ENCODE data around the gene MCTP1. TPM values are rescaled to one million over a fixed set of nuclear protein-coding genes. Genes with fewer than 3 reads are reported as not detected.

MCTP1 gene
- total RNA-seq, result 1 to 10 TPM in 1 of 2 donors, under 1 TPM in 1; 0.28 to 1.2 TPM

DNA sequence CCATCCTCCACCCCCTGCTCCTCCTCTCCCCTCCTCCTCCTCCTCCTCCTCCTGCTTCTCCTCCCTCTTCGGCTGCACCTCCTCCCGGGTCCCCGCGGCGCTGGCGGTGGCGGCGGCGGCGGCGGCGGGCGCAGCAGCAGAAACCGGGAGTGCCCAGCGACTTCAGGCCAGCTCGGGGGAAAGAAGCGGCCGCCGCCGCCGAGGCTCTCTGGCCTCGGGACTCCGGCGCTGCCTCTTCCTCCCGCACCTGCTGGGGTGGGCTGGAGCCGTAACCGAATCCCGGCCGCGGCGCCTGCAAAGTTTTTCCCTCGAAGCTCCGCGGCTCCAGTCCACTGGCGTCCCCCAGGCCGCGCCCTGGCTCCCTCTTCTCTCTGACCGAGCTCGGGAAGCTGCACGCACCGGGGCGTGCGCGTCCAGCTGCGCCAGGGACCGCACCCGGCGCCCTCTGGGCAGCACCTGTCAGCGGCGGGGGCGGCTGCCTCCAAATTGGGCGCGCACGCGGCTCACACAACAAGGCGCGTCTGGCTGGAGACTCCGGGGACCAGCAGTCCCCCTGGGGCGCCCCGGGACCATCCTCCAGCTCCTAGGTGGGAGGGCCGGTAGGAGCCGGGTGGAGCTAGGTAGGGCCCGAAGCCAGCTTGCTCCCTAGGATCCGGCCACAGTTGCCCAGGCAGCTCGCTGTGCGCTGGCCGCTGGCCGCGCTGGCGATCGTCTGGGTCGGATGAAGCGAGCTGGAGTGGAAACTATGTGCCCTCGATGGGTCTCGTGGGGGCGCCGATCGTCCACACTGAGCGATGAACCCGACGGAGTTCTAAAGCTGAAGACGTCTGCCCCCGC lies at the start of gene MCTP1:
Gene MCTP1 (minus strand): TSS at position 523 of the 837 bp plus-strand sequence.
- ATAC-seq (replicated peaks in 1 of 2) (peak; percentile 36 to 40), DNase-seq (peak; percentile 13 to 14)
- Mint-ChIP-seq H3K27me3 (ENCODE audit: low read depth) (peaks cover 67% of the 10 kb centered on the region), H3K36me3 (ENCODE audit: insufficient read depth in 2 of 2) (peaks cover 0 to 1% of the 10 kb centered on the region in 2 donors), H3K4me3 (peak within 1 kb of the TSS; percentile 78 to 79), H3K4me1 (ENCODE audit: low read depth) (peaks cover 12% of the 10 kb centered on the region), H3K9me3 (no peaks in the 10 kb centered on the region), H3K27ac (no peak within 1 kb of the TSS)

DNA sequence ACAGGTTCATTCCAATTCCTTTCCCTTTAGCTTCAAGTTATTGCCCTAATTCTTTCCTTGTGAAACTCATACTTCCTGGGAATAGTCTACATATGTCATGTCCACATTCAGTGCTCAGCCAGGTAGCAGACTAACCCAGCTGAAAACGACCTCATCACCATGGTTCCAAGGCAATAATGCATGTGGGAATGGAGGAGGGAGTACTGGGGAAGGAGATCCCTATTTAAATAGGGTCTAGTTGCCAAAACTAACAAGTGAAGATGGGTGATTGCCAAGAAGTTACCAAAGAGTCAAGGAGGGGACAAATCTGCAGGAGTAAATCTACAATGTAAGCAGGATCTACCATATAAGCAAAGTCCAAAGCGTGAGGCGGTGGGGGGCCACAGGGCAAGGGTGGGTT lies 47.3 kb upstream of the MCTP1 start:
- Mint-ChIP-seq H3K9me3 (peaks cover 2 to 3% of the 10 kb centered on the region in 2 donors), H3K27me3 (ENCODE audit: low read depth) (no peaks in the 10 kb centered on the region), H3K36me3 (ENCODE audit: insufficient read depth in 2 of 2) (no peaks in the 10 kb centered on the region), H3K4me1 (ENCODE audit: low read depth) (no peaks in the 10 kb centered on the region), H3K4me3 (no peak overlapping the region), H3K27ac (no peak overlapping the region)
- no peak for DNase-seq
- no peak for ATAC-seq (replicated peaks in 1 of 2)

DNA sequence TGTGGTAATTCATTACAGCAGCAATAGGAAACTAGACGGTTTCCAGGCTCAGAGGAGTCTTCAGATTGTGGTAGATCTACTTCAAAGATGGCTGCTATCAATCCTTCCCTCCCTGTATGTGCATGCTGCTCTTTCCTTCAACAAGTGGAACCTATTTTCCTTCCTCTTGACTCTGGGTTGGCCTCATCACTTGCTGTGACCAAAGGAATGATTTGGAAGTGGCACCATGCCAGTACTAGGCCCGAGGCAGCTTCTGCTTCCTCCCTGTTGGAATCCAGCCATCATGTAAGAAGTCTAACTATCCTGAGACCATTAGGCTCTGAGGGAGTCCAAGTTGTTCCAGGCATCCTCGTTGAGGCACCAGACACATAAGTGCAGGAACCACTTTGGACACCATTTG lies 46.5 kb upstream of the MCTP1 start:
- no peak overlapping the region for H3K27ac Mint-ChIP-seq
- ATAC-seq (replicated peaks in 1 of 2) (no peak), DNase-seq (no peak)
- no peaks in the 10 kb centered on the region for H3K27me3 Mint-ChIP-seq (ENCODE audit: low read depth)
- H3K9me3 Mint-ChIP-seq, result peaks cover 2 to 3% of the 10 kb centered on the region in 2 donors
- H3K4me1 Mint-ChIP-seq (ENCODE audit: low read depth), result no peaks in the 10 kb centered on the region
- H3K4me3 Mint-ChIP-seq, result no peak overlapping the region
- H3K36me3 Mint-ChIP-seq (ENCODE audit: insufficient read depth in 2 of 2), result no peaks in the 10 kb centered on the region

DNA sequence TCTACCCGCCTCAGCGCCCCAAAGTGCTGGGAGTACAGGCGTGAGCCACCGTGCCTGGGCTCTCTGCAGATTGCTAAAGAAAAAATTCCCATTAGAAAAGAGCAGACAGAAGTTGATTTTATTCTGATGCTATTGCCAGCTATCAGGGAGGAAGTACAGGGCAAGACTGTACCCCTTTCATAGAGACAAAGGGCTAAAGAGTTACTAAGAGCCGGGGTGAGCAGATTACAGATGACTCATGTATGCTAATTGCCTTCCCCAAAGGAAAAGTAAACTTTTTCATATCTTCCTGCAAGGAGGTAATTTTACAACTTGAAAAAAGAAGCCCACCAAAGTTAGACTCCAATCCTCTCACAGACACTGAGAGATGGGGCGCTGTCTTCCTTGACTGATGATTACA lies 42.3 kb upstream of the MCTP1 start:
- no peaks in the 10 kb centered on the region for H3K36me3 Mint-ChIP-seq (ENCODE audit: insufficient read depth in 2 of 2)
- H3K27ac Mint-ChIP-seq, result no peak overlapping the region
- peaks cover 2 to 3% of the 10 kb centered on the region in 2 donors for H3K9me3 Mint-ChIP-seq
- no peaks in the 10 kb centered on the region for H3K4me1 Mint-ChIP-seq (ENCODE audit: low read depth)
- no peak for ATAC-seq (replicated peaks in 1 of 2)
- no peak overlapping the region for H3K4me3 Mint-ChIP-seq
- no peak for DNase-seq
- no peaks in the 10 kb centered on the region for H3K27me3 Mint-ChIP-seq (ENCODE audit: low read depth)

DNA sequence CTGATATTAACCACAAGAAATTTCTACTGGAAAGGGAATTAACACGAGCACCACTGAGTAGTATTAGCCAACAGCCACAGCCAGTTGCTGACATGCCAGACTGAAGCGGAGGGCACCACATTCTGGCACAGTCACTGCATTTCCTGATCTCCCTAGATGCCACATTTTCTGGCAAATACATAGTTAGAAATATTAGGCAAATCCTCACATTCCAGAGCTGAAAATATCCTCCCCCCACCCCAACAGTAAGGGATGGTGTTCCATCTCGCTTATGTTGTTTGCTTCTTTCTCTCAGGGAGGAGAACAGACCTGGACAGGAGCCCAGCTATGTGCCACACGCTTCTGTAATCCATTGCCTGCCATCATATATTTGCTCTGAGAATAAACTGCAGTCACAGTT lies 32.8 kb upstream of the MCTP1 start:
- Mint-ChIP-seq H3K36me3 (ENCODE audit: insufficient read depth in 2 of 2) (peaks cover 0 to 2% of the 10 kb centered on the region in 2 donors), H3K27me3 (ENCODE audit: low read depth) (peaks cover 7% of the 10 kb centered on the region), H3K9me3 (peaks cover 1 to 2% of the 10 kb centered on the region in 2 donors), H3K4me1 (ENCODE audit: low read depth) (no peaks in the 10 kb centered on the region), H3K27ac (no peak overlapping the region), H3K4me3 (no peak overlapping the region)
- DNase-seq, result no peak
- no peak for ATAC-seq (replicated peaks in 1 of 2)

DNA sequence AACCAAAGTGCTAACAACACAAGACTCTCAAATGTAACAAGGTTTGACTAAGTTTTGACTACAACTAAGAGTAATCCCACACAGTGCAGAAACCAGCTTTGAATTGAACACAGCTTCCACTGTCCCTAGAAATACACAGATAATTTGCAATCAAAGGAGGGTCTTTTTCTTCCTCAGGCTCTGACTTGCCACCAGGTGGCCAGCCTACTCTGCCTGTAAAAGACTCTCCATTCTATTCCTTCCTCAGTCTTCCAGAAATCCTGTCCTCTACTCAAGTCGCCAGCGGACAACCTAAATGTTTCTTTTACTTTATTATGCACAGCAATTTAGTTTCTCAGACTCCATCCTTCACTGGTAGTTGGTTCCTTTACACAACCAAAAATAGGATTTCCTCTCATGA lies 32.2 kb upstream of the MCTP1 start:
- H3K36me3 Mint-ChIP-seq (ENCODE audit: insufficient read depth in 2 of 2), result peaks cover 0 to 2% of the 10 kb centered on the region in 2 donors
- no peak overlapping the region for H3K4me3 Mint-ChIP-seq
- no peak overlapping the region for H3K27ac Mint-ChIP-seq
- H3K9me3 Mint-ChIP-seq, result peaks cover 1 to 2% of the 10 kb centered on the region in 2 donors
- H3K4me1 Mint-ChIP-seq (ENCODE audit: low read depth), result no peaks in the 10 kb centered on the region
- ATAC-seq (replicated peaks in 1 of 2) (no peak), DNase-seq (no peak)
- peaks cover 7% of the 10 kb centered on the region for H3K27me3 Mint-ChIP-seq (ENCODE audit: low read depth)

DNA sequence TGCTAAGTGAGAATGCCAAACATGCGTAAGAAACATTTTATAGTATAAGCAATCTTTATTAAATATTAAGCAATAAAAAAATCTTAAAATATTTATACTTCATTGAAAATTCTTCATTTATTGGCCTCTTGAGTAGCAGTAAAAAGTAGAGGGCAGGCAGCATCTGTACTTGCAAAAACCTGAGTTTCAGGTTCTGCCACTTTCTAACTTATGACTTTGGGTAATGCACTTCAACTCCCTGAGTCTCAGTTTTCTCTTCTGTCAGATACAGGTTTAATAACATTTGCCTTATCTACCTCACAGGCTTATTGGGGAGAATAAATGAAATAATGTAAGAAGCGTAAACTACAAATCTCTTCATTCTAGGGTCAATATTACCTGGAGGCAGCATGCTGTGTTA lies 19.8 kb upstream of the MCTP1 start:
- H3K27ac Mint-ChIP-seq, result no peak overlapping the region
- DNase-seq (no peak), ATAC-seq (replicated peaks in 1 of 2) (no peak)
- no peaks in the 10 kb centered on the region for H3K4me1 Mint-ChIP-seq (ENCODE audit: low read depth)
- no peak overlapping the region for H3K4me3 Mint-ChIP-seq
- no peaks in the 10 kb centered on the region for H3K9me3 Mint-ChIP-seq
- H3K36me3 Mint-ChIP-seq (ENCODE audit: insufficient read depth in 2 of 2), result no peaks in the 10 kb centered on the region
- H3K27me3 Mint-ChIP-seq (ENCODE audit: low read depth), result peaks cover 9% of the 10 kb centered on the region

DNA sequence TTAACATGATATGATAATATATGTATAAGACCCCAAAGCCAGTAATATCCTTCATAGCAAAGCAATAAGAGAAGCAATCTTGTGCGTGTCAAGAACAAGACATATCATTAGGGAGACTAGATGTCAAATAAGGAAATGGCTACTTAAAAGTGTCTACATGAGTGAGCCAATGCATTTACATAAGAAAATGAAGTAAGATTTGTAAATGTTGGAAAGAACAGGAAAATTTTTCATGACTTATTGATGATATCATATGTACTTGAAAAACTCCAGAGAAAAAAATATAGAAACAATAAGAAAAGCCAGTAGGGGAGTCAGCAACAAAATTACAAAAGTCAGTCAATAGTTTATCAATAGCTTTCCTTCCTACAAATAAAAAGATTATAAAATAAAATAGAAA lies 13.8 kb upstream of the MCTP1 start:
- Mint-ChIP-seq H3K4me1 (ENCODE audit: low read depth) (no peaks in the 10 kb centered on the region), H3K27me3 (ENCODE audit: low read depth) (peaks cover 15% of the 10 kb centered on the region), H3K36me3 (ENCODE audit: insufficient read depth in 2 of 2) (no peaks in the 10 kb centered on the region), H3K4me3 (no peak overlapping the region), H3K9me3 (no peaks in the 10 kb centered on the region), H3K27ac (no peak overlapping the region)
- DNase-seq (no peak), ATAC-seq (replicated peaks in 1 of 2) (no peak)

DNA sequence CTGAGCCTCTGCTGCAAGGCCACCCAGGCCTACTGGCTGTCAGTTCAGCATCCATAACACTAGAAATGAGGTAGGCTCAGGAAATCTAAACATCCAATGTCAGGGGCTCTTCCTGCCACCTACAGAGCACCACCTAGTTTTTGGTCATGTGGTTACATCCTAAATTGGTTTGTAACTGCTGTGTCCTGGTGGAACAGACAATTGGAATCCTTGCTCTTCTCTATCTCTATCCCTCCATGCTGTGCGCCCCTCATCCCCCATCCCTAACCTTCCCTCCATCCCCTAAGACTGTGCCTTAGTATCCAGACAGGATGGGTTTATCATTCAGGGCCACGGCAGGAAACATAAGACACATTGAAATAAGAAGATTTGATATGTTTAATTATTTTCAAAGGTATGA lies 11.4 kb upstream of the MCTP1 start:
- Mint-ChIP-seq H3K27ac (no peak overlapping the region), H3K27me3 (ENCODE audit: low read depth) (peaks cover 24% of the 10 kb centered on the region), H3K4me1 (ENCODE audit: low read depth) (no peaks in the 10 kb centered on the region), H3K4me3 (no peak overlapping the region), H3K9me3 (no peaks in the 10 kb centered on the region), H3K36me3 (ENCODE audit: insufficient read depth in 2 of 2) (no peaks in the 10 kb centered on the region)
- ATAC-seq (replicated peaks in 1 of 2), result no peak
- DNase-seq, result no peak

DNA sequence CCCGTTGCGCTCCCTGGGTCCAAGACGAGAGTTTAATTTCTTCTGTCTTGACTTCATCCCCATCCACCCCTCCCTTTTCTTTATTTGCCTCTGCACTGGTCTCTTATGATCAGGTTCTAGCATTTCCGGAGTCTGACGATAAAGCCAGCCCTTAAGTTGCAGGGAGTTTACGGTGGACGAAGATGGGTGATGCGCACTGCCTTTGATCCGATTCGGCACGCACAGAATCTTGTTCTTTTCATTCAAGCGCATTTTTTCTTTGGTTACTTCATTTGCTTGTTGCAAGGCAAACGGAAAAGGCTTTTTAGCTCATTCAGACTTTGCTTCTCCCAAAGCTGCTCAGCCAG lies 488 bp upstream of the MCTP1 start:
- H3K27me3 Mint-ChIP-seq (ENCODE audit: low read depth), result peaks cover 67% of the 10 kb centered on the region
- peaks cover 0 to 1% of the 10 kb centered on the region in 2 donors for H3K36me3 Mint-ChIP-seq (ENCODE audit: insufficient read depth in 2 of 2)
- H3K4me1 Mint-ChIP-seq (ENCODE audit: low read depth), result peaks cover 12% of the 10 kb centered on the region
- peak overlapping the region; percentile 78 to 79 for H3K4me3 Mint-ChIP-seq
- H3K9me3 Mint-ChIP-seq, result no peaks in the 10 kb centered on the region
- no peak overlapping the region for H3K27ac Mint-ChIP-seq
- peak; percentile 27 to 35 for ATAC-seq (replicated peaks in 1 of 2)
- peak; percentile 8 to 12 for DNase-seq

DNA sequence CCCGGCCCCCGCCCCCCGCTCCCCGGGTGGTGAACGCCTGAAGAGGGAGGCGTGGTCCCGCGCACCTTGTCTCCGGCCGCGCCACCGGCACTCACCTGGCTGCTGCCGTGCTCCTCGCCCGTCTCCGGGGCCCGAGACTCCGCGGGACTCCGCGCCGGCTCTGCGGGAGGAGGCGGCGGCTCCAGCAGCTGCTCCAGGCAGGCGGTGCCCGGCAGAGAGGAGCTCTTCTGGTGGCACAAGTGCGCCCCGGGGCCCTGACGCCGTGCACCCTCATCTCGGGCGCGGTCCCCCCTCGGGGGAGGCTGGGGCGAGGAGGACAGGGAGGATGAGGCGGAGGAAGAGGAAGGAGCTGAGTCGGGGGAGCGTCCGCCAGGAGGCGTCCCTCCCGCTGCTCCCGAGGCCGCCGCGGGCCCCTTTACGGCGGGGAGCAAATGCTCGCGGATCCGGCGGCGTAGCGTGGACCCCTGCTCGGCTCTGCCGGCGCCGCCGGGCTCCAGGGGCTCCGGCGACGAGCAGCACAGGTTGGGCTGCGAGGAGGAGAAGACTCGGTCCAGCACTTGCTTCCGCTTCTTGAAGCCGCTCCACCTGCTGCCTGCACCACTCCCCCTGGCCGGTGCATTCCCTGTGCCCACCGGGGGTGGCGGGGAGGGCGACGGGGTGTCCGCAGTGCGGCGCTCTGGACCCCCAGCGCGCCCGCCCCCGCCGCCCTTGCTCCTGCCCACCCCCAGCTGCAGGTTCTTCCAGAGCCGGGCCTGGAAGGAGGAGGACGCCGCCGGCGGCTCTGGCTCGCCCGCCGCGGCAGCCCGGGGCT lies 928 bp downstream of the MCTP1 start:
- peak; percentile 35 to 39 for DNase-seq
- no peak overlapping the region for H3K27ac Mint-ChIP-seq
- H3K27me3 Mint-ChIP-seq (ENCODE audit: low read depth), result peaks cover 67% of the 10 kb centered on the region
- peak overlapping the region; percentile 71 to 79 for H3K4me3 Mint-ChIP-seq
- peaks cover 12% of the 10 kb centered on the region for H3K4me1 Mint-ChIP-seq (ENCODE audit: low read depth)
- peak; percentile 71 to 72 for ATAC-seq (replicated peaks in 1 of 2)
- no peaks in the 10 kb centered on the region for H3K9me3 Mint-ChIP-seq
- H3K36me3 Mint-ChIP-seq (ENCODE audit: insufficient read depth in 2 of 2), result peaks cover 0 to 1% of the 10 kb centered on the region in 2 donors

DNA sequence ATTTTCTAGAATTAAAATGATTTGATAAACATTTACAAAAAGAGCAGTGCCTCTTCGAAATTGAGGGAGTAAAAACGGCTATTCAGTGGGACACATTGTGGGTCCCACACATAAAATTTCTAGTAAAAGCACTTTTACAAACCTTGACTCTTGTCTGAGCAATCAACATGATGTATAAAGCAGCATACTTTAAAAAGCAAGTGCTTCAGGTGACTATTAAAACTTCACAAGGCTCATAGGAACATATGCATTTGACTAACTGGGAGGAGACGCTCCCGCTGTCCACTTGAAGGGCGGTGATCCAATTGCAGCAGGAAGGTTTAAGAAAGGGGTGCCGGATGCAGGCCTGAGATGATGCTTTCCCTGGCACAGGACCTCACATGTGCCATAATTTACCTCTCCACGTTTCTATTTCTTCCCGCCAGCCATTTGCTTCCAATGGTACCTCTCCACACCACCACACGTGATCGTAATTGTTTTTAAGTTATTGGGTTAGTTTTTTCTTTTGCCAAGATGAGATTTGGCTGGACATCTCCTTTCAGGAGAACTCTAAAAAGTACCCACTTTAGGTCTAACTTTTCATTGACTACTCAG lies 1.8 kb downstream of the MCTP1 start:
- Mint-ChIP-seq H3K36me3 (ENCODE audit: insufficient read depth in 2 of 2) (peaks cover 0 to 1% of the 10 kb centered on the region in 2 donors), H3K4me3 (peak overlapping the region; percentile 60 to 65), H3K9me3 (no peaks in the 10 kb centered on the region), H3K4me1 (ENCODE audit: low read depth) (peaks cover 12% of the 10 kb centered on the region), H3K27me3 (ENCODE audit: low read depth) (peaks cover 65% of the 10 kb centered on the region), H3K27ac (no peak overlapping the region)
- no peak for ATAC-seq (replicated peaks in 1 of 2)
- DNase-seq, result no peak

DNA sequence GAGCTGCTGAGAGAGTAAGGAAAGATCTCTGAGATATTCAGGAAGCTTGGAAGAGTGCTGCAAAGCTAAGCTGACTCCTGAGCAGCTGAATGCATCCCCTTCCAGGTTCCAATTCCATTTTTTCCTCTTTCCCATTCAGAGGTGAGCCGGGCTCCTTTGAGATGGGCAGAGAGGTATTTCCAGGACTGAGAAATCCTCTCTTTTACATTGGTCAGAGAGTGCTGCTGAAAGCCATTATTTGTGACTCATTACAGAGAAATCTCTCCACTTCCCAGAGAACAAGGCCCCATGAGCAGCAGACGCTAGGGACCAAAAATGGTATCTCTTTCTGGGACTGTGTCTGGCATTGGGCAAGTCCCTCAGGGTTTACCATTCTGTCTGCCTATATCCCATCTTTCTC lies 3.7 kb downstream of the MCTP1 start:
- H3K4me3 Mint-ChIP-seq, result no peak overlapping the region
- ATAC-seq (replicated peaks in 1 of 2), result no peak
- H3K27ac Mint-ChIP-seq, result no peak overlapping the region
- H3K27me3 Mint-ChIP-seq (ENCODE audit: low read depth), result peaks cover 53% of the 10 kb centered on the region
- peaks cover 0 to 1% of the 10 kb centered on the region in 2 donors for H3K36me3 Mint-ChIP-seq (ENCODE audit: insufficient read depth in 2 of 2)
- DNase-seq, result no peak
- H3K9me3 Mint-ChIP-seq, result peaks cover 0 to 1% of the 10 kb centered on the region in 2 donors
- H3K4me1 Mint-ChIP-seq (ENCODE audit: low read depth), result peaks cover 12% of the 10 kb centered on the region

Measured in activated T-cell treated with anti-CD3 and anti-CD28 coated beads, Interleukin-2, amount 50 U/mL, for 72 hours (primary cell).